GM21723 (cell line): ENCODE data around the gene DNAJC18.
"Not testable (repeated sequence)": the region's sequence is repeated elsewhere in the genome, so short reads cannot be mapped to it uniquely, and the experiment has no call there.

Experiments used
- ATAC-seq: cut with Tn5 transposase; IDR thresholded peaks from one replicate; pipeline ENCODE4 v1.9.1; 2021; ENCODE audit warnings: mild to moderate bottlenecking, moderate library complexity; ENCODE audit not compliant: unreplicated experiment

DNAJC18 gene

GRCh38 chr5:139389701-139390638 is 49.4 kb downstream of the DNAJC18 start, which contains the start of gene MZB1:
Gene MZB1, minus strand, starts transcription at chr5:139389913. Its CDS starts 57 bp downstream, at chr5:139389856.
- ATAC-seq: peak; percentile 39

DNA sequence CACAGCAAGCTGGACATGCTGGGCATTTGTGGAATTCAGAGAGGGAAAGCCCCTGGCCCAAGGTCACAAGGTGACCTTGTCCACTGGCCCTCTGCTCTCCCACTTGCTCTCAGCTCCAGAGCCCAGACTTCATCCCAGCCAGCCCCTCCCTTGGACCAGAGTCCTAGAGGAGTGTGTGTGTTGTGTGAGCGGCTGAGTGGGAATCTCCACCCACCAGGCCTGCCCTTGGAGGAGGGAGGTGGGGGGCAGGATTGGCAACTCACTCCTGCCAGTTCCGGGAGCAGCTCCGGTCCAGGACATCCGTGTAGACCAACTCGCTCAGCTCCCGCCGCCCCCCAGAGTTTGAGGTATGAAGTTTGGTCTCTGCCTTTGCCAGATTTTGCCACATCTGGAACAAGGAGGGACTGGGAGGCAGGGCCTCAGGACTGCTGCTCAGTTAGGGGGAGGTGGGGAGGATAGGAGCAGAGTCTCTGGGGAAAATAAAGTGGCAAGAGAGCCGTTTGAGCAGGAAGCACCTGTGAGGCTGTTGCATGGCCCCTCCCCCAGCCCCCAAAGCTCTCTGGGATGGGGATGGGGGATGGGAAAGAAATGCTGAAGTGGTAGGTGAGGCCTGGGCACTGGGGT is 51.0 kb downstream of the DNAJC18 start:
- ATAC-seq: no peak

DNA sequence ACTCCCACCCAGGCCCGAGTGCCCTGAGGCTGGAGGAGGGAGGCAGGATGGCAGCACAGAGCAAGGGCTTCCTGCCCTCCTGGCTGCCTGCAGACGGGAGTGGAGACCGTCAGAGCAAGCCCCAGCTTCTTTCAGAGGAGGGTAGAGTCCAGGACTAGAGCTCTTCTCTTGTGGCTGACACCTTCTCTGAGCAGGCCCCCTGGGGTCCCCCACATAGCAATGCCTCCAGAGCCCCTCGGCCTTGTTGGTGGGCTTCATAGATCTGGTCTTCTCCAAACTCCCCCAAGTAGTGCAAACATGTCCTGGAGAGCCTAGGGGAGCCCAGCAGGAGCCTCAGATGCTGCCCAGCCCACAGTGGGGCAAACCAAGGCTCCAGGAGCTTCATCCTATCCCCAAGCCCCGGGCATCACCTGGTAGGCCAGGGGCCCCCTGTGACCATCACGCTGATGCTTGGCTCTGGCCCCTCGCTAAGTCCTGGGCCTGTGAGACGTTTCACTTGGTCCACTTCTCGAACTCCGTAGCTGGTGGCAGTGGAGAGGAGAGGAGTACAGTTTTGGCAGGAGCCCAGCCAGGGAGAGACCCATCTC is 51.6 kb downstream of the DNAJC18 start:
- ATAC-seq: no peak

DNA sequence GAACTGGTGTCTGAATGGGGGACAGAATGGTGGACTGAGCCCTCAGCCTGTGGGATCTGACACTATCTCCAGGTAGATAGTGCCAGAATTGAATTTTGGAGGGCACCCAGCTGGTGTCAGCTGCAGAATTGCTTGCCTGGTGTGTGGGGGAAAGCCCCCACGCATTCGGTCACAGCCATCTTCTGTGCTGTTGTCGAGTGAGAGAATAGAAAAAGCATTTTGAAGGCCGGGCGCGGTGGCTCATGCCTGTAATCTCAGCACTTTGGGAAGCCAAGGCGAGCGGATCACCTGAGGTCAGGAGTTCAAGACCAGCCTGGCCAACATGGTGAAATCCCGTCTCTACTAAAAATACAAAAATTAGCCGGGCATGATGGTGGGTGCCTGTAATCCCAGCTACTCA is 52.4 kb downstream of the DNAJC18 start:
- ATAC-seq: not testable (repeated sequence)

GRCh38 chr5:139386050-139386438 is 53.3 kb downstream of the DNAJC18 start:
- no peak for ATAC-seq

DNA sequence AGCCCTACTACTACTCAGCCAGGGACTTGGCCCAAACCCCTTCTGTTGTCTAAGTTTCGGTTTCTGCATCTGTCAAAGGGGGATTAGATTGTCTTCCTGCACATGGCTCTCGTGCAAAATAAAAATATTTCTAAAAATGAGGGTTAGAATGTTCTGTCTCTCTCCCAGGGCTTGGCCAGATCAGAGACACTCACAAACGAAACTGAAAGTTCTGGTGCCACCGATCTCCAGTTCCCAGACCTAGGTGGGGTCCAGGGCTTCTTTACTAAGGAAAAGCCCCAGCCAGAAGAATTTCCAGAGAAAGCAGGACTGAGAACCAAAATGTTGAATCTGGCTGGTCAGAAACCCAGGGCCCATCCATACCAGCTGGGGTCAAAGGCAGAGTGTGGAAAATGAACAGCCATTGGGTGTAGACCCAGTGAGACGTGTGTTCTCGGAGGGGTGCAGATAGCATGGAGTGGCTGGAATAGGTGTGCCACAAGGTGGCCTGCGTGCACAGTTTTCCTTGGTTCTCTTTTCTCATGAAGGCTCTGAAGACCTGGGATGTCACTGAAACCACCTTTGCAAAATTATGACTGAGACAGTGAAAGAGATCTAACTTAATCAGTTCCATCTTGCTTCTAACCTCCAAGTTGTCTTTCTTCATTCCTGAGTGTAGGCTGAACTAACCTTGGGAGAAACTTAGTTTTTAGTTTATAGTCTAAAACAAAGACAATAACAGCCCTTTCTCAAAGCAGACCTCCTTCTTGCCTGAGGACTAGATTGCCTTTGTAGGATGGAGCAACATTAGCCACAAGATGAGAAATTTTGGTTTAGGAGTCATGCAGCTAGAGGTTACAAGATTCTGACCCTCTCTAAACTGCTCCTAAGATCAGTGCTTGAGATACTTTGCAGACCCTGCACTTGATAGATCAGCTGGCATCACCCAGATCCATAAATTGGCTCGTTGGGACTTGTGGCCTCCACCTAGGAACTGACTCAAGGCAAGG is 54.0 kb downstream of the DNAJC18 start:
- ATAC-seq: no peak

- no peak for ATAC-seq
Measured at GRCh38 chr5:139384591-139385051, 54.7 kb downstream of the DNAJC18 start.

- ATAC-seq: no peak
Measured at GRCh38 chr5:139383993-139384590, 55.2 kb downstream of the DNAJC18 start.

DNA sequence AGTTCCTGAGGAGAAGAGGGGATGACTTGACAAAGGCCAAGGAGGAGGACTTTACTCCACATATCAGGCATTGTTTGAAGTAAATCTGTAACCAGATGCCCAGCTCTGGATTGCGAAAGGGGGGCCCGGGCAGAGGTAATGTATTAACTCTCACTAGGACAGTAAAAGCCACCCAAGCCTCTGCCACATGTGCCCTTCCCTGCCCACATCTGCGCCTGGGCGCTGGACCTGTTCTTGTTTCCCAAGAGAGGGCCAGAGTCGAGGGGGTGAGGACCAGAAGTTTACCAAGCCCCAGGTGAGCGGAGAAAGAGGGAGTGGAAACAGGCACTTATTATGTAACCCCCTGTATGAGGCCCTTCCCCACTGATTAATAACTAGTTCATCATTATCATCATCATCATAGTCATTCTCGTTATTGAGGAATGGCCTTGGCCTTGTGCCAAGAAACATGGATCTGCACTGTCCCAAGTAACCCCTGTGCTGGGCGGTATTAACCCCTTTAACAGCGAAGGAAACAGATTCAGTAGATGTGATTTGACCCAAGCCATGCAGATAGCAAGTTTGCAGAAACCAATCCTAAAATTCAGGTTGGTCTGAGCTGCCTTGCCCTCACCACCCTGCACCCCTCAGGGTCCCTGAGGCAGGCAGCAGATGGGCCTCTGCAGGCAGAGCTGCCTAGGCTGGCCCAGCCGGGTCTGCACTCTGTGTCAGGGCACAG is 55.9 kb downstream of the DNAJC18 start, which contains the start of gene SLC23A1:
Gene SLC23A1 (minus strand): TSS at position 23 of the 718 bp plus-strand sequence. CDS start 44 bp downstream, outside the sequence.
- ATAC-seq: no peak

DNA sequence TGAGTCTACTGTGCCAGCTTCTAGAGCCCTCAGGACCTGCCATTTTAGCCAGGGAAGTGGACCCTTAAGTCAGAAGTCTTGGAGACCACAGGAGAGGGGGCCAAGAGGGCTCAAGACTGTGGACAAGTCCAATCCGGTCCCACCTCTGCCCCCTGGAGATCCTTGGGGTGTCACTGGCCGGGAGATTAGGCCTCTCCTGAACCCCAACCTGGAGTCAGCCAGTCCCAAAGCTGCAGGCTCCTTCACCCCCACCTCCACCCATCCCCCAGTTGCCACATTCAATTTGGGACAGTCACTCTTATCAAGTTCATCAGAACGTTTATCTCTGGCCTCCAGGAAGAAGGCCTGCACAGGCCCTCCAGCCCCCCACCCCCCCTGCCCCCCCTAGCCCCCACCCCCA is 56.5 kb downstream of the DNAJC18 start:
- ATAC-seq: no peak

DNA sequence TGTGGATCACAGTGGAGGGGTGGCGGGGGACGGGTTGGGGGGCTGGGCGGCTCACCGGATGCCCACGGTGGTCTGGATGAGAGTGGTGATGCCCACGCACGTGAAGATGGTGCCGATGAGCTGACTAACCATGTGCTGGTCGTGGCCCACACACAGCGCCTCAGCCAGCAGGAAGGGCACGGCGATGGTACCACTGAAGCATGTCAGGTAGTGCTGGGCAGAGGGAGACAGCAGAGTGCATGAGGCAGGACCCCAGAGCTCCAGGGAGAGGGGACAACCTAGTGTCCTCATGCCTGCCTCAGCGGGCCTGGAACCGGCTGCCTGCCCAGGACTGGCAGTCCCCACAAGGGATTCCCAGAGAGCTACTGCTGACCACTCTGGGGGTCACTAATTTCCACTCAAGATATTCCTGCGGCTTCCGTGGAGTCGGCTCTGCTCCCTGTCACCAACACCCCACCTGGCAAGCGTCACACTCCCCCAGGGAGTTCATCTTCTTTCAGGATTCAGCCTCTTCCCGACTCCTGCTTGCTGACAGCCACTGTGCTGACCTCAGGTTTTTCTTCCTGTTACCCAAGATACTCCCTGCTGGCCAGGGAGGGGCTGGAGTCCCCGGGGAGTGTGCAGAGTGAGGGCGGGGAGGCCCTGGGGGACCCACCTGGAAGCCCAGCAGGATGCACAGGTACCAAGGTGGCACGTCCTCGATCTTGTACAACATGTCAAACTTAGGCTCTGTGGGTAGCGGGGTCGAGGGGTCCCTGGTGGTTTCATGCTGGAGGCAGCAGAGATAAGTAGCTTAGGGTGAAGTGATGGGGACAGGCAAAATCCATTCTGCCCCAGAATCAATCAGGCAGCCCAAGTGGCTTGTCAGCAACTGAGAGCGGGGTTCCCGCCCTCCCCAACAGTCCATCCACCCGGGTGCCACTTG is 57.2 kb downstream of the DNAJC18 start:
- ATAC-seq: no peak

DNA sequence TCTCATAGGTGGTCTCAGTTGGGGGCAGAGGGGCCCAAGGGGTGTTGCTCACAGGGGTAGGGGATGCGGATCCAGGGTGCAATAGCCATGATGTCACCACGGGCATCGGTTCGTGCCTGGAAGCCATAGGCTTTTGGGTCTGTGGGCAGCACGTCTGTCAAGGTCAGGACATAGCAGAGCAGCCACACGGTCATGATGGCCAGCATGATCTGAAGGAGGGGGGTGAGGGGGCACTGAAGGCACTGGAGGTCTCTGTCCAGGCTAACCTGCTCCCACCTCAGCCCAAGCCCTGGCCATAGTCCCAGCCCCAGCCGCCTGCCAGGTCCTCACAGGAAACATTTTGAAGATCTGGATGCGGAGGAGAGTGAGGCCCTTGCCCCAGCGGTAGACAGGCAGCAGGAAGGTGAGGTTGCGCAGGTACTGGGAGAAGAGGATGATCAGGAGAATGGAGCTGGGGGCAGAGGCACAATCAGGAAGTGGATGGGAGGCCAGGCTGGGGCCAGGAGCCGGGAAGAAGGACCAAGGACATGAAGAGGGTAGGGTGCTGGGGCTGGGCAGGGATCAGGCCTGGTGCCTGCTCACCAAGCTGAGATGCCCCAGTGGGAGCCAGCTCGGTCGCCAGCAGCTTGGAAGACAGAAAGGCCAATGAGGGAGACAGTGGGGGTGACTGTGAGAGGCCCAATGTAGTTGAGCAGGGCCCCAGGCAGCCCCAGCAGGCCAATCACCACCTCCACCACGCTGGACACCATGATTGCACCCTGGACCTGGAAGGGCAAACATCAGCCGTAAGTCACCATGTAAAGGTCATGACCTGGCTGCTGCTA is 59.5 kb downstream of the DNAJC18 start:
- no peak for ATAC-seq

GRCh38 chr5:139378941-139379361 is 60.4 kb downstream of the DNAJC18 start:
- ATAC-seq: no peak

DNA sequence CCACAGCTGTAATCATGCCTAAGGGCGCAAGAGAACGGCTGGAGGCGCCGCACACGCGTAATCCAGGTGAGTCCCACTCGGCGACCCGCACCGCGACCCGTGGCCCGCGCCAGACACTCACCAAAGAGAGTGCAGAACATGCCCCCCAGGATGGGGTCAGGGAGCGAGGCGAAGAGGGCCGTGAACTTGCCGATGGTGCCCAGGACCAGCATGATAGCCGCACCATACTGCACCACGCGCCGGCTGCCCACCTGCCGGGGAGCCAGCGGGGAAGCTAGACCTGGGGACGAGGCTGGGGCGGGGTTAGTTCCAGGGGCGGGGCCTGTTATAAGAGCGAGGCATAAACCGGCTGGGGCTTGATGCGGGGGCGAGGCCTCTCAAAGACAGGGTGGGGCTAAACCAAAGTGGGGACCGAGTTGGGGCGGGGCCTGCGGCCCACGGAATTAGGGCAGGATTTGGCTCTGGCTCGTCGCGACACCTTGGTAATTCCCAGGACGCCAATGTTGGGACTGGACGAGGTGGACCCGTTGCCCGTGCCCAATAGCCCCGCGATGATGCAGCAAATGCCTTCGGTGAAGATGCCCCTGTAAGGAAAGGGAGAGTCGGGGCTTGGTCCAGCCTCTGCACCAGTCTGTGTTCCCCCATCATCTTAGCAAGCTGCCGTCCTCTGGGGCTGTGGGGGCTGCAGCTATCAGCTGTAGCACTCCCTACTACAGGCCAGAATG is 61.1 kb downstream of the DNAJC18 start:
- no peak for ATAC-seq

DNA sequence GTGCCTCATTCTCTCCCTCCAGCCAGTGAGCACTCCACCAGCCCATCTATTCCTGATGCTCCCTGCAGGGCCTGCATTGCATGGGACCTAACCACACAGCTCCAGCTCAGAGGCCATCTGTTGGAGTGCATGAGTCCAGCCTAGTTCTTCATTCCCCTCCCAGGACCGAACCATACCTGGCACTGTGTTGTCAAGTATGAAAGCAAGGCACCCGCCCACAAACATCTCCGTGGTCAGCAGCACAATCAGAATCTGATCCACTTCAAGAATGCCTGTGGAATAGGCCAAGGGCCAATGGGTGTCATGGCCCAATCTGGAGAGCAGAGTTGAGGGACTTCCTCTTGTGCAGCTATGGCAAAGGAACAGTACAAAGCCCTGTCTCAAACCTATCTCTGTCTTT is 62.1 kb downstream of the DNAJC18 start:
- no peak for ATAC-seq

DNA sequence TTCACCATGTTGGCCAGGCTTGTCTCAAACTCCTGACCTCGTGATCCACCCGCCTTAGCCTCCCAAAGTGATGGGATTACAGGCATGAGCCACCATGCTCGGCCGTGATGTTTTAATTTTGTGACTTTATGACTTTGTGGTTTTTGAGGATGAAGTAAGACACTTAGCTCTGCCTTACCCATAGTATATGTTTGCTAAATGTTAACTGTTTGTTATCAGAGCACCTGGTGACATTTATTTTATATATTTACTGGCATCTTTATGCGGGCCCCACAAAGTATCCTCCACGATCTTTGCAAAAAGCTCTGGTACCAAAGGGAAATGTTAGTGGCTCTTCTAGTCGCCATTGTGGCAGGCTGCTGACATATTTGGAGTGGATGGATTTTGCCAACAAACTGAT is 63.0 kb downstream of the DNAJC18 start:
- no peak for ATAC-seq

DNA sequence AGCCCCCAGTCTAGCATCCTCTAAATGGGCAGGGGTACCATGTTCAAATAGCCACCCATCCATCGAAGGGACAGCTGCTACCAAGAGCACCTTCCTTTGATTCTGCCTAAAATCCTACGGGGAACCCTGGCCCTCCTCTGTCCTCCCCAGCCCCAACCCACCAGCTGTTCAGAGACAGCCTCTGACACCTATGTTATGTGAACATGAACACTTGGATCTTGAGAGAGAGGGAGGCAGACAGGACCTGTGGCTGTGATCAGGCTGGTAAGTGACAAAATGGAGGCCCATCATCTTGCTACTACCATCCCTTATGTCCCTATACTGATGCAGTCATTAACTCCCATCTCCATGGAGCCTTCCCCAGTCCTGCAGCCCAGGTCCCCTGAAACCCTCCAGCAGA is 64.4 kb downstream of the DNAJC18 start:
- no peak for ATAC-seq
